DOHH2 (cell line): ENCODE measurements around the gene PARVB.
A peak's percentile ranks its signal among the peaks of the same experiment; 100 is the strongest.

ENCODE experiments used
- H3F3A ChIP-seq: fragments of 200-600 bp; sonication (generic), shearing (Covaris generic); 2 replicates; pipeline ENCODE4 v1.6.0; 2016; ENCODE audit warnings: antibody characterized with exemption, mild to moderate bottlenecking; ENCODE audit not compliant: control insufficient read depth, insufficient read depth
- H3K27ac ChIP-seq: fragments of 200-600 bp; sonication (generic); 2 replicates; pipeline ENCODE4 v1.5.1; 2014; ENCODE audit warnings: low read depth, mild to moderate bottlenecking, low read length, moderate library complexity
- H3K27me3 ChIP-seq: fragments of 200-600 bp; sonication (generic); 2 replicates; pipeline ENCODE4 v1.6.1; 2014; ENCODE audit warnings: mild to moderate bottlenecking, low read length, mixed read lengths; ENCODE audit not compliant: control insufficient read depth
- H3K36me3 ChIP-seq: fragments of 200-600 bp; sonication (generic); 2 replicates; pipeline ENCODE4 v1.6.1; 2014; ENCODE audit warnings: mild to moderate bottlenecking, low read length, moderate library complexity, mixed read lengths; ENCODE audit not compliant: control insufficient read depth
- H3K4me1 ChIP-seq: fragments of 200-600 bp; sonication (generic); 2 replicates; pipeline ENCODE4 v1.6.1; 2014; ENCODE audit warnings: mild to moderate bottlenecking, low read length, mixed read lengths; ENCODE audit not compliant: control insufficient read depth
- H3K4me2 ChIP-seq: fragments of 200-600 bp; sonication (generic); 2 replicates; pipeline ENCODE4 v1.6.0; 2014; ENCODE audit warnings: mild to moderate bottlenecking, low read length, moderate library complexity
- H3K4me3 ChIP-seq: fragments of 200-600 bp; sonication (generic); 2 replicates; pipeline ENCODE4 v1.5.1; 2014; ENCODE audit warnings: mild to moderate bottlenecking, low read length, mixed read lengths
- H3K79me2 ChIP-seq: fragments of 200-600 bp; sonication (generic); 2 replicates; pipeline ENCODE4 v1.6.1; 2014; ENCODE audit warnings: mild to moderate bottlenecking, low read length, mixed read lengths; ENCODE audit not compliant: control insufficient read depth
- H3K9me2 ChIP-seq: fragments of 200-600 bp; sonication (generic); replicated peaks from 2 replicates; pipeline ENCODE4 v1.6.1; 2014; ENCODE audit warnings: mild to moderate bottlenecking, low read length, mixed read lengths; ENCODE audit not compliant: control insufficient read depth
- H3K9me3 ChIP-seq: fragments of 200-600 bp; sonication (generic); 2 replicates; pipeline ENCODE4 v1.6.1; 2014; ENCODE audit warnings: antibody characterized with exemption, low read length, mixed read lengths; ENCODE audit not compliant: control insufficient read depth, insufficient read depth
- H4K20me1 ChIP-seq: fragments of 200-600 bp; sonication (generic); 2 replicates; pipeline ENCODE4 v1.6.0; 2014; ENCODE audit warnings: low read depth, mild to moderate bottlenecking, antibody characterized with exemption, low read length, moderate library complexity; ENCODE audit not compliant: control insufficient read depth, insufficient read depth
- EZH2phosphoT487 ChIP-seq: fragments of 200-600 bp; sonication (generic); IDR thresholded peaks from 2 replicates; pipeline ENCODE4 v1.6.1; 2017; ENCODE audit warnings: borderline replicate concordance, mild to moderate bottlenecking, antibody characterized with exemption, low read length, moderate library complexity, mixed read lengths
- TF ChIP-seq, protein P1 (sequence below): fragments of 200-600 bp; sonication (generic); IDR thresholded peaks from one replicate; pipeline ENCODE4 v1.5.1; 2014; ENCODE audit warnings: antibody characterized with exemption, mild to moderate bottlenecking, low read depth, low read length; ENCODE audit not compliant: poor library complexity, severe bottlenecking

PARVB gene

DNA sequence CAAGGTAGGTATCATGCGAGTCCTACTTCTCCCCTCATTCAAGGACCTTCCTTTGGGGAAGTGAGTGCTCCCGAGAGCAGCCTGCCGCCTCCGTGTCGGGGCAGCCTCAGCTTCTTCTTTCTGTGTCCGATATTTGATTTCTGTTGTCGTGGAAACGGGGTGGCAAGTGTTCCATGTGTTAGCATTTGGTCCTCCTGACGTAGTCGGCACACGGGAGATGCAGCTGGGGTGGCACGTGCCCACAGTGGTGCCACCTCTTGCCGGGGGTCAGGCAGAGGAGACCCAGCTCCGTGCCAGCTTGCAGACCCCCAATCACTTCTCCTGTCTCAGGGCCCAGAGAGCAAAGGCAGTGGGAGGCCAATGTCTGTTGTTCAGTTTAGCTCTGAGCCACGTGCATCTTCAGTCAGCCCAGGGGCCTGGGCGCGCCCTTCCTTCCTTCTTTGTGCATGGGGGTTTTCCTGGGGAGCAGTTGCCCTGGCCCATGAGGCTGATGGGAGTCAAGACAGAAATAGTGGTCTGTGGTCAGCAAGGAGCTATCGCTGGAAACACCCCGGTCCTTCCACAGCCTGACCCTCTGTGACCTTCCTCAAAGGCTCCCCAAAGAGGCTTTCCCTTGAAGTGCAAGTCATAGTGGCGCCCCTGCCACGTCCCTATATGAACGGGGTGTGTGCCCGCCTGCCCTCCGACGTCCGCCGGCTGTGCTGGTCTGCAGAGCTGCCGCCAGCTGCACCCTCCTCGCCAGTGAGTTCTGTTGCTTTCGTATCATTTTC, 44.5 kb downstream of the PARVB start:
- Histone ChIP-seq H3K4me3 (no peak overlapping the region; the same call in 1 of the 2 replicates), H3K9me3 (no peaks in the 10 kb centered on the region), H3K4me1 (peaks cover 35% of the 10 kb centered on the region), H3F3A (no peaks in the 10 kb centered on the region), H4K20me1 (no peaks in the 10 kb centered on the region), H3K27ac (no peak overlapping the region), H3K27me3 (peaks cover 11% of the 10 kb centered on the region), H3K79me2 (no peaks in the 10 kb centered on the region), H3K9me2 (no peaks in the 10 kb centered on the region), H3K36me3 (no peaks in the 10 kb centered on the region), H3K4me2 (peak overlapping the region; percentile 41)
- TF ChIP-seq EZH2phosphoT487: no peak
- TF ChIP-seq, protein P1, sequence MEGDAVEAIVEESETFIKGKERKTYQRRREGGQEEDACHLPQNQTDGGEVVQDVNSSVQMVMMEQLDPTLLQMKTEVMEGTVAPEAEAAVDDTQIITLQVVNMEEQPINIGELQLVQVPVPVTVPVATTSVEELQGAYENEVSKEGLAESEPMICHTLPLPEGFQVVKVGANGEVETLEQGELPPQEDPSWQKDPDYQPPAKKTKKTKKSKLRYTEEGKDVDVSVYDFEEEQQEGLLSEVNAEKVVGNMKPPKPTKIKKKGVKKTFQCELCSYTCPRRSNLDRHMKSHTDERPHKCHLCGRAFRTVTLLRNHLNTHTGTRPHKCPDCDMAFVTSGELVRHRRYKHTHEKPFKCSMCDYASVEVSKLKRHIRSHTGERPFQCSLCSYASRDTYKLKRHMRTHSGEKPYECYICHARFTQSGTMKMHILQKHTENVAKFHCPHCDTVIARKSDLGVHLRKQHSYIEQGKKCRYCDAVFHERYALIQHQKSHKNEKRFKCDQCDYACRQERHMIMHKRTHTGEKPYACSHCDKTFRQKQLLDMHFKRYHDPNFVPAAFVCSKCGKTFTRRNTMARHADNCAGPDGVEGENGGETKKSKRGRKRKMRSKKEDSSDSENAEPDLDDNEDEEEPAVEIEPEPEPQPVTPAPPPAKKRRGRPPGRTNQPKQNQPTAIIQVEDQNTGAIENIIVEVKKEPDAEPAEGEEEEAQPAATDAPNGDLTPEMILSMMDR: no peak

DNA sequence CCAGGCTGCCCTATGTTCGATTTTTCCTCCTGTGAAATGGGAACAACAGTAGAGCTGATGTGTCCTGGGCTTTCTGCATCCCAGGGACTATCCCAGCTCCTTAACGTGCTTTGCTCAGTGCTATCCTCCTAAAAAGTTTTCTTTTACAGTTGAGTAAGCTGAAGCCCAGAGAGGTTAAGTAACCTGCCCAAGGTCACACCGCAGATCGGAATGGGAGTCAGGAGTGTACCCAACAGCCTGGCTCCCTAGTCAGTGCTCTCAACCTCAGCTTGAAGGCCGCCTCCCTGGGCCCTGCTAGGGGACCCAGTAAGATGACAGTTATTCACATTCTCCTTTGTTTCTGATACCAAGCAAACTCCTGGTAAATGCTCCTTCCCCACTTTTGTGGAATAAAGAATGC, 45.9 kb downstream of the PARVB start:
- H3K4me1 ChIP-seq: peaks cover 21% of the 10 kb centered on the region
- TF ChIP-seq EZH2phosphoT487: no peak
- TF ChIP-seq, protein P1: no peak
- H4K20me1 ChIP-seq: no peaks in the 10 kb centered on the region

DNA sequence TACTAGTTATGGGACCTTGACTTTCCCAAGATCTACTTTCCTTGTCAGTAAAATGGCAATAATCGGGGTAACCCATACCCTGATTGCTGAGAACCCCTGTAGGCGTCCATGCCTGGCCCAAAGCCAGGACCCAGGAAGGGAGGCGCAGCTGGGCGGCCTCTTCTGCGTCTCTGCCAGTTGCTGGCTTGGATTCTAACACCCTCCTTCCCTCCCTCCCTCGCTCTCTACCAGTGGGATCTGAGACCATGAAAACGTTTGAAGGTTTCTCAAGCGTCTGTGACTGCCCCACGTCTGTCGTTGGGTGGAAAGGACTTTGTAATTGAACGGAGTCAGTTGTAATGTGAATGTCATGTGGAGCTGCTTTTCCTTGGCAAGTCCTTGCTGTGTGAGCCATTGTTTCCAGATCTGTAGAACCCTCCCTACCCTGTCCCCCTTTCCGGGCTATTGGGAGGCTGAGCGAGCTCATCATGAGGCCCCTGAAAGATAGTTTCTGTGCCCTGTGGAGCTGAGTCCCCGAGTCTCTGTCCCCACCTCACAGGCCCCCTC, 47.8 kb downstream of the PARVB start:
- Histone ChIP-seq H3K4me2 (no peak overlapping the region), H3K27me3 (peaks cover 11% of the 10 kb centered on the region), H3K9me3 (no peaks in the 10 kb centered on the region), H4K20me1 (no peaks in the 10 kb centered on the region), H3F3A (no peaks in the 10 kb centered on the region), H3K4me3 (no peak overlapping the region), H3K4me1 (peaks cover 20% of the 10 kb centered on the region), H3K79me2 (no peaks in the 10 kb centered on the region), H3K36me3 (no peaks in the 10 kb centered on the region), H3K9me2 (no peaks in the 10 kb centered on the region), H3K27ac (no peak overlapping the region)
- TF ChIP-seq, protein P1: no peak
- TF ChIP-seq EZH2phosphoT487: no peak

More for the DNA sequence above, 45.9 kb downstream of the PARVB start:
- Histone ChIP-seq H3K27me3 (peaks cover 11% of the 10 kb centered on the region), H3K79me2 (no peaks in the 10 kb centered on the region), H3K4me2 (no peak overlapping the region), H3K36me3 (no peaks in the 10 kb centered on the region), H3K4me3 (no peak overlapping the region), H3K9me2 (no peaks in the 10 kb centered on the region), H3K27ac (no peak overlapping the region), H3K9me3 (no peaks in the 10 kb centered on the region), H3F3A (no peaks in the 10 kb centered on the region)
